BE2C (cell line): ENCODE results near the gene BUB1B.
"Not testable (repeated sequence)": the region's sequence is repeated elsewhere in the genome, so short reads cannot be mapped to it uniquely, and the experiment has no call there.

Experiments used
- DNase-seq: peaks from one replicate; pipeline ENCODE4 v3.0.0-alpha.2; 2020
- H3K27me3 ChIP-seq: fragments of 250-450 bp; sonication (Bioruptor Pico); 2 replicates; pipeline ENCODE4 v1.5.1; 2020; ENCODE audit warnings: mild to moderate bottlenecking
- H3K36me3 ChIP-seq: fragments of 250-450 bp; sonication (Bioruptor Pico); 2 replicates; pipeline ENCODE4 v1.5.1; 2020; ENCODE audit warnings: mild to moderate bottlenecking
- H3K4me1 ChIP-seq: fragments of 250-450 bp; sonication (Bioruptor Pico); 2 replicates; pipeline ENCODE4 v1.5.1; 2020
- H3K4me3 ChIP-seq: 2 replicates; pipeline ENCODE4 v1.5.1; 2011; ENCODE audit warnings: low read depth, low read length
- H3K9me3 ChIP-seq: fragments of 250-450 bp; sonication (Bioruptor Pico); 2 replicates; pipeline ENCODE4 v1.5.1; 2020
- CTCF ChIP-seq: IDR thresholded peaks from 2 replicates; pipeline ENCODE4 v1.5.1; 2012; ENCODE audit warnings: mild to moderate bottlenecking, low read depth, low read length

Gene BUB1B

GRCh38 chr15:40130118-40130517 is 30.8 kb upstream of the BUB1B start:
- H3K9me3 ChIP-seq, result no peaks in the 10 kb centered on the region
- no peak for TF ChIP-seq CTCF
- H3K4me1 ChIP-seq, result no peaks in the 10 kb centered on the region; the same call in 1 of the 2 replicates
- H3K4me3 ChIP-seq, result no peak overlapping the region
- no peaks in the 10 kb centered on the region for H3K36me3 ChIP-seq
- peaks cover 20% of the 10 kb centered on the region for H3K27me3 ChIP-seq
- DNase-seq, result no peak

GRCh38 chr15:40130799-40131502 is 29.9 kb upstream of the BUB1B start:
- H3K36me3 ChIP-seq, result no peaks in the 10 kb centered on the region
- no peak for TF ChIP-seq CTCF
- no peaks in the 10 kb centered on the region; the same call in 1 of the 2 replicates for H3K4me1 ChIP-seq
- no peak for DNase-seq
- H3K9me3 ChIP-seq, result no peaks in the 10 kb centered on the region
- no peak overlapping the region for H3K4me3 ChIP-seq
- H3K27me3 ChIP-seq, result peaks cover 20% of the 10 kb centered on the region

GRCh38 chr15:40133544-40133943 is 27.3 kb upstream of the BUB1B start:
- Histone ChIP-seq H3K27me3 (peaks cover 14% of the 10 kb centered on the region), H3K4me3 (no peak overlapping the region), H3K9me3 (no peaks in the 10 kb centered on the region), H3K4me1 (no peaks in the 10 kb centered on the region; the same call in 1 of the 2 replicates), H3K36me3 (no peaks in the 10 kb centered on the region)
- DNase-seq, result no peak
- TF ChIP-seq CTCF, result no peak

- TF ChIP-seq CTCF, result no peak
- Histone ChIP-seq H3K4me3 (no peak overlapping the region), H3K36me3 (no peaks in the 10 kb centered on the region), H3K4me1 (no peaks in the 10 kb centered on the region; the same call in 1 of the 2 replicates), H3K9me3 (no peaks in the 10 kb centered on the region), H3K27me3 (peaks cover 10% of the 10 kb centered on the region; the same call in 1 of the 2 replicates)
- DNase-seq, result no peak
Observed at GRCh38 chr15:40134885-40135284, 26.0 kb upstream of the BUB1B start.

- H3K9me3 ChIP-seq, H3K4me3 ChIP-seq: not testable (repeated sequence)
Observed at GRCh38 chr15:40135846-40136450, 24.9 kb upstream of the BUB1B start.

GRCh38 chr15:40136470-40137302 is 24.2 kb upstream of the BUB1B start:
- Histone ChIP-seq H3K4me1 (no peaks in the 10 kb centered on the region), H3K27me3 (0 out of 2 replicates have a peak, but pooled peaks cover 6% of the 10 kb centered on the region), H3K4me3 (no peak overlapping the region), H3K36me3 (no peaks in the 10 kb centered on the region), H3K9me3 (no peaks in the 10 kb centered on the region)
- DNase-seq, result no peak
- TF ChIP-seq CTCF, result no peak

More at GRCh38 chr15:40135846-40136450, 24.9 kb upstream of the BUB1B start:
- not testable (repeated sequence) for H3K36me3 ChIP-seq, H3K27me3 ChIP-seq, DNase-seq, H3K4me1 ChIP-seq
